GM10847 (cell line): ENCODE measurements around the gene MEAK7.

Experiments
- POLR2A ChIP-seq: IDR thresholded peaks from 2 replicates; pipeline ENCODE4 v1.6.1; 2011; ENCODE audit not compliant: insufficient read length; ENCODE audit errors: extremely low read depth

The MEAK7 gene

GRCh38 chr16:84520725-84521496 is 16.5 kb upstream of the MEAK7 start:
- TF ChIP-seq POLR2A = no peak

- no peak for TF ChIP-seq POLR2A
Observed at GRCh38 chr16:84519855-84520254, 15.4 kb upstream of the MEAK7 start.

DNA sequence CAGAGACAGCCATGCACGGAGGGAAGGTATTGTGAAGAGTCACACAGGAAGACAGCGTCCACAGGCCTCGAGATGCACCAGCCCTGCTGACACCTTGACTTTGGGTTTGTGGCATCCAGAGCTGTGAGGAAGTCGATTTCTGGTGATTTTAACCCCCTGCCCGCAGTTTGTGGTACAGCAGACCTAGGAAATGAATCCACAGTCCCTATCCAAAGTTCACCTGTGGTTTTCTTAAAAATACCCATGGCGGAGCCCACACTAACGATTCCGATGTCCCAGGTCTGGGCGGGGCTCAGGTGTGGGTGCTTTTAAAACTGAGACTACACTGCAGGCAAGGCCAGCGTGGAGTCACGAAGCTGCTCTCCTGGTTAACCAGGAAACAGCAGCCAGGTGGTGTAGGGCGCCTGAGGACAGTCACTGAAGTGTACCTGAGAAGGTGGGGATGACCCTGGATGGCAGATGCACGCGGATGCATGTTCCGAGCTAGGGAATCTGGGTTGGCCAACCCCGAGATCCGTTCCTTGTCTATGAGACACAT is 14.4 kb upstream of the MEAK7 start:
- TF ChIP-seq POLR2A = no peak

DNA sequence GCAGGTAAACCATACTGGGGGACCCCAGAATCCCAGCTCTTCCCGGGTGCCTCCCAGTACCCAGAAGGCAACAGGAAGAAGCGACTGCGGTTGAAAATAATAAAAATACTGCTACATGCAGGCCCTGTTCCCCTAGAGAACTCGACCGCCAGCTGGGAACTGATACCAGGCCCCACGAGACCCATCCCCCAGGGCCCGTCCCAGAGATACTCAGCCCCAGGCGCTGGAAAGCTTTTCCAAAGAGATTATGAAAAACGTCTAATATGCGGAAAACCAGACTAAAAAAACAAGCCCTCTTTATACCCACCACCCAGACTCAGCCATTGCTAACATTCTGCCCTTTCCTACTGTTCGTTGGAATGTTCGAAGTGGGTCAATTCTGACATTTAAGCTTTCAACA is 12.9 kb upstream of the MEAK7 start:
- TF ChIP-seq POLR2A = no peak

GRCh38 chr16:84514874-84515835 is 10.7 kb upstream of the MEAK7 start:
- TF ChIP-seq POLR2A = peak; percentile 25

GRCh38 chr16:84514295-84514873 is 9.9 kb upstream of the MEAK7 start:
- TF ChIP-seq POLR2A = no peak

GRCh38 chr16:84513666-84514065 is 9.2 kb upstream of the MEAK7 start:
- TF ChIP-seq POLR2A = no peak

GRCh38 chr16:84513123-84513522 is 8.7 kb upstream of the MEAK7 start:
- TF ChIP-seq POLR2A = no peak

DNA sequence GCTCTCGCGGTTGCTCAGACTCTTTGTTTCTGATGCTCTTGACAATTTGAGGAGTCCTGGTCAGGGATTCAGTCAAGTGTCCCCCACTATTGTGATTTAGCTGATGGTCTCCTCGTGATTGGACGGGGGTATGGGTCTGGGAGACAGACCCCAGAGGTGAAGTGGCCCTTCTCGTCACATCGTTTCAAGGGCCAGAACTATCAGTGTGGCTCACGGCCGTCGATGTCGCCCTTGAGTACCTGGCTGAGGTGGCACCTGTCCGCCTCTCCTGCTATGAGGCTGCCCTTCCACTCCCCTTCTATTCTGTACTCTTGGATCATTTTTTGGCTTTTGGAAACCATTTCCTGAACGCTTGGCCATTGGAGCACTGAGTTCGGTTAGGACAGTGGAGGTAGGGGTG is 7.4 kb upstream of the MEAK7 start:
- TF ChIP-seq POLR2A = no peak

DNA sequence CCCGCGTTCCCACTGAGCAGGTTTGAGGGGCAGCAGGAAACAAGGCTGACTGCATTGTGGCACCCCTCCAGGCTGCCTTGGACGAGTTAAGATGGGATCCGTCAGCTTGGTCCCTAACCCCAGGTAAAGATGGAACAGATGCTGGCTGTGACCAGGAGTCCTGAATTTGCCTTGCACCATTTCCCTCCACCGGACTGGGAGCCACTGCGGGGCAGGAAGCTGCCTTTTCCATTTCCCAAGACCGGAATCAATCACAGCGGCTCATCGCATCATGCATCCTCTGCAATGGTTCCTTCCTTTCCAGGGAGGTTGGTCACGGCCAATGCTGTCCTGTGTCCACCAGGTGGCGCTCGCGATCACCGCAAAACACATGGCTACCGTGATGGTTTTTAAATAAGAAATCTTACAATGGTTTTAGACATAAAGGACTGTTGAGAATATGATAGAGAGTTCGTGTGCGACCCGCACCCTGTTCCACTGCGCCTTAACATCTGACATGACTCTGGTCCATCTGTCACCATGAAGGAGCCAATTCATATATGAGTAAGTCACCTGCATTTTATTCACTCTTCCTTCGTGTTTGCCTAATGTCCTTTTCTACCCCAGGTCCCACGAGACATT is 6.8 kb upstream of the MEAK7 start:
- no peak for TF ChIP-seq POLR2A

DNA sequence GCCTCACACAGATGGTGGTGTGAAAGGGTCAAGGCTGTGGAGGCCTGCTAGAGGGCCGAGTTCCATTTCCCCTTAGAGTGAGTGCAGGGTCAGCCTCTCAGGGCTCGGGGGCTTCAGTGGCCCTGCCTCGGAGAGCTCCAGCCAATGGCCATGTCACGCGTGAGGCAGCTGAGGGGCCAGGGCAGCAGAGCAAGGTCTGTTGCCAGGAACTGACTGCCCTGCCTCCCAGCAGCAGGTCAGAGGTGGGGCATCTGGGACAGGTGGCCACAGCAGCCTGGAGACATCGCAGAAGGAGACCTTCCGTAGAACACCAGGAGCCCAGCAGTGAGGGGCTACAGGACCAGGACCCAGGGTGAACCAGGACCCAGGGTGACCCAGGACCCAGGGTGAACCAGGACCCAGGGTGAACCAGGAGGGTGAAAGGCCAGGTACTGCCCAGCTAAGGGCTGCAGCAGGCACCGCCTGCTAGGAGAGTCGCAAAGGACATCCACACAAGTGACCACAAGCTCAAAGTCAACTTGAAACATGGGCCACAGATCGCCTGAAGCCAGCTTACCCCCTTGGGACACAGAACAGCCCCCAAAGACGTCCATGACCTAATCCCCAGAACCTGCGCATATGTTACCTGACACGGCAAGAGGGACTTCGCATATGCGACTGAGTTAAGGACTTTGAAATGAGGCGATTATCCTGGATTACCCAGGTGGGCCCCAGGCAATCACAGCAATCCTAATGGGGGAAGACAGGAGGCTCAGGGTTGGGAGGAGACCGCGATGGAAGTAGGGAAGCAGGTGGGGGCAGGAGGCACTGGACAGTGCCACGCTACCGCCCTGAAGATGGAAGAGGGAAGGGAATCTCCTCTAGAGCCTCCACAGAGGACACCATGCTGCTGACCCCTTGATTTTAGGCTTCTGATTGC is 4.8 kb upstream of the MEAK7 start:
- no peak for TF ChIP-seq POLR2A

GRCh38 chr16:84508502-84508901 is 4.0 kb upstream of the MEAK7 start:
- no peak for TF ChIP-seq POLR2A

- peak; percentile 22 for TF ChIP-seq POLR2A
Observed at GRCh38 chr16:84507011-84507982, 2.8 kb upstream of the MEAK7 start.
